Ishikawa (cell line): ENCODE results near the gene SRRM5.

Experiments
- CEBPB ChIP-seq: IDR thresholded peaks from 2 replicates; pipeline ENCODE4 v1.6.1; 2012
- CREB1 ChIP-seq: IDR thresholded peaks from 2 replicates; pipeline ENCODE4 v1.6.1; 2012; ENCODE audit warnings: low read depth
- EP300 ChIP-seq: IDR thresholded peaks from 2 replicates; pipeline ENCODE4 v1.6.1; 2012; ENCODE audit warnings: borderline replicate concordance
- FOXM1 ChIP-seq: IDR thresholded peaks from 2 replicates; pipeline ENCODE4 v1.6.1; 2012; ENCODE audit warnings: low read depth, borderline replicate concordance
- NFIC ChIP-seq: IDR thresholded peaks from 2 replicates; pipeline ENCODE4 v1.6.1; 2012
- RAD21 ChIP-seq: IDR thresholded peaks from 2 replicates; pipeline ENCODE4 v1.6.1; 2012; ENCODE audit warnings: low read depth
- TAF1 ChIP-seq: IDR thresholded peaks from 2 replicates; pipeline ENCODE4 v1.6.1; 2012; ENCODE audit warnings: low read depth, mild to moderate bottlenecking
- YY1 ChIP-seq: IDR thresholded peaks from 2 replicates; pipeline ENCODE4 v1.6.1; 2012; ENCODE audit warnings: low read depth
- ZBTB7A ChIP-seq: IDR thresholded peaks from 2 replicates; pipeline ENCODE4 v1.6.1; 2012; ENCODE audit warnings: low read depth
- TF ChIP-seq, protein P1 (sequence below): IDR thresholded peaks from 2 replicates; pipeline ENCODE4 v1.6.1; 2012

DNA sequence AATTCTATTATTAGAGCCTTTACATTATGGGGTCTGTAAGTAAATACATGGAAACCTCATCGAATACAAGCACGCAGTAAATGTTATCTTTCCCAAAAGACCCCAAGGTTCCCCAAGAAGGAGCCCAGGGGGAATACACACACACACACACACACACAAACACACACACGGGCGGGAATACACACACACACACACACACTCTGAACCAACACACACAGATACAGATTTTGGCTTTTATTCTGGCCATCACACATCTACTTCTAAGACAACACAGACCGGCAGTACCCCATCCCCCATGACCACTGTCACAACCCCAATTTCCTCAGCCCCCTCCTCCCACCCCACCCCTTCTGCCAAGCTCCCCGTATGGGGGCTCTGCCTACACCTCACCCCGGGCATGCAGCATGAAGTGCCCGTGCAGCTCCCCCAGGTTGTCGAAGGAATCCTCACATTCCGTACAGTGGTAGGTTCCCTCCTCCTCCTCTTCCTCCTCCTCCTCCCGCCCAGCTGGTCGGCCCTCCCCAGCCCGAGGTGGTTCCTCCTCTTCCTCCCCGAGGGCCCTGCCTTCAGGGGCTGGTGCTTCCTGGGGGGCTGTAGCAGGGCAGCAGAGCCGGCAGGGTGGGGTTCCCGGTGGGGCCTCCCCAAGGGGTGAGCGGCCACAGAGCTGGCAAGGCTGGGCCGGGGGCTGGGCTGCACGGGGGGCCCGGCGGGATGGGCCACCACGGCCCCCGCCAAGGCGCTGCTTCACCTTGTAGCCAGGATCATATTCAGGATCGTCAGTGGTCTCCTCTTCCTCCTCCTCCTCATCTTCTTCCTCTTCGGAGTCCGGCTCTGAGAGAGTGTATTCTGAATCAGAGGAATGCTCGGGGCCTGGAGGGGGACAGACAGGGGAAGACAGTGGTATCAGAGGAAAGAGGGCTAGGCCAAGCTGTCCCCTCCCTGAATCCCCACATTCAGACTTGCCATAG is 4.4 kb upstream of the SRRM5 start:
- no peak for TF ChIP-seq TAF1
- no peak for TF ChIP-seq RAD21
- no peak for TF ChIP-seq ZBTB7A
- TF ChIP-seq CEBPB, result no peak
- TF ChIP-seq FOXM1, result no peak
- TF ChIP-seq CREB1, result no peak
- no peak for TF ChIP-seq NFIC
- TF ChIP-seq, protein P1, sequence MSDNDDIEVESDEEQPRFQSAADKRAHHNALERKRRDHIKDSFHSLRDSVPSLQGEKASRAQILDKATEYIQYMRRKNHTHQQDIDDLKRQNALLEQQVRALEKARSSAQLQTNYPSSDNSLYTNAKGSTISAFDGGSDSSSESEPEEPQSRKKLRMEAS, result no peak
- TF ChIP-seq YY1, result no peak
- no peak for TF ChIP-seq EP300
